ENCODE measurements around the gene MCF2L2. TPM values are rescaled to one million over a fixed set of nuclear protein-coding genes. Genes with fewer than 3 reads are reported as not detected.

Gene MCF2L2
- total RNA-seq, 1 donor from 2014 or later = 2.1 TPM

DNA sequence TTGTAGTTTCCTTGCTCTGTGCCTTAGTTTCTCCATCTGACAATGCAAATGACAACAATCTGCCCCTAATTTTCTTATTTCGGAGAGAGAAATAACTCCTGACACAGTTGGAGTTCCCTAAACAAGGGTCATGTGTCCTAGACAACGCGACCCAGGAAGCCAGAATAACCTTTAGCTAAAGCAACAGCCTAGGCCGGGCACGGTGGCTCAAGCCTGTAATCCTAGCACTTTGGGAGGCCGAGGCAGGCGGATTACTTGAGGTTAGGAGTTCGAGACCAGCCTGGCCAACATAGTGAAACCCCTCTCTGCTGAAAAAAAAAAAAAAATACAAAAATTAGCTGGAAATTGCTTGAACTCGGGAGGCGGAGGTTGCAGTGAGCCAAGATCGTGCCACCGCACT lies 49.9 kb downstream of the MCF2L2 start:
- DNase-seq (ENCODE audit: low read depth, low spot score) = no peak
- TF ChIP-seq, protein P1, sequence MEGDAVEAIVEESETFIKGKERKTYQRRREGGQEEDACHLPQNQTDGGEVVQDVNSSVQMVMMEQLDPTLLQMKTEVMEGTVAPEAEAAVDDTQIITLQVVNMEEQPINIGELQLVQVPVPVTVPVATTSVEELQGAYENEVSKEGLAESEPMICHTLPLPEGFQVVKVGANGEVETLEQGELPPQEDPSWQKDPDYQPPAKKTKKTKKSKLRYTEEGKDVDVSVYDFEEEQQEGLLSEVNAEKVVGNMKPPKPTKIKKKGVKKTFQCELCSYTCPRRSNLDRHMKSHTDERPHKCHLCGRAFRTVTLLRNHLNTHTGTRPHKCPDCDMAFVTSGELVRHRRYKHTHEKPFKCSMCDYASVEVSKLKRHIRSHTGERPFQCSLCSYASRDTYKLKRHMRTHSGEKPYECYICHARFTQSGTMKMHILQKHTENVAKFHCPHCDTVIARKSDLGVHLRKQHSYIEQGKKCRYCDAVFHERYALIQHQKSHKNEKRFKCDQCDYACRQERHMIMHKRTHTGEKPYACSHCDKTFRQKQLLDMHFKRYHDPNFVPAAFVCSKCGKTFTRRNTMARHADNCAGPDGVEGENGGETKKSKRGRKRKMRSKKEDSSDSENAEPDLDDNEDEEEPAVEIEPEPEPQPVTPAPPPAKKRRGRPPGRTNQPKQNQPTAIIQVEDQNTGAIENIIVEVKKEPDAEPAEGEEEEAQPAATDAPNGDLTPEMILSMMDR (conservative IDR thresholded peaks at IDR 0.05) = no peak
- Mint-ChIP-seq H3K4me3 (no peak overlapping the region), H3K27me3 (ENCODE audit: low read depth) (peaks cover 2% of the 10 kb centered on the region), H3K27ac (ENCODE audit: unreplicated experiment) (no peak overlapping the region), H3K4me1 (peaks cover 15% of the 10 kb centered on the region), H3K36me3 (ENCODE audit: low read depth) (no peaks in the 10 kb centered on the region), H3K9me3 (no peaks in the 10 kb centered on the region)

DNA sequence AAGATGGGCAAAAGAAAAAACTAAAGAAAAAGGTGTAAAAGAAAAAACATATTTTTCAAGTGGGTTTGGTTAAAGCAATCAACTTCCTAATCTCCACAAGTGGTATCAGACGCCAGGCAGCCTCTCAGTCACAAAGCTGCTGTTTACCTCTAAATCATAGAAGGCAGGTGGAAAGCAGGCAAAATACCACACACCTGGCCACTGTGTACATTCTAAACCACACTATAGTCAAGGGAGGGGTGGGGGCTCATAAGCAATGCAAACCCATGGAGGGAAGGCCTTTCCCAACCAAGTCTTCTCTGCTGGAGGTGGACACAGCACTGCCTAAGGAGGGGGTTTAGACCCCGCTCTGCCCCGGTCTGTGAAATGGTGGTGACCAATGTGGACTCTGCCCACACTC lies 50.4 kb downstream of the MCF2L2 start:
- H3K9me3 Mint-ChIP-seq = no peaks in the 10 kb centered on the region
- peaks cover 2% of the 10 kb centered on the region for H3K27me3 Mint-ChIP-seq (ENCODE audit: low read depth)
- H3K4me1 Mint-ChIP-seq = peaks cover 15% of the 10 kb centered on the region
- no peak overlapping the region for H3K4me3 Mint-ChIP-seq
- no peak overlapping the region for H3K27ac Mint-ChIP-seq (ENCODE audit: unreplicated experiment)
- TF ChIP-seq, protein P1 (conservative IDR thresholded peaks at IDR 0.05) = no peak
- H3K36me3 Mint-ChIP-seq (ENCODE audit: low read depth) = no peaks in the 10 kb centered on the region
- no peak for DNase-seq (ENCODE audit: low read depth, low spot score)

DNA sequence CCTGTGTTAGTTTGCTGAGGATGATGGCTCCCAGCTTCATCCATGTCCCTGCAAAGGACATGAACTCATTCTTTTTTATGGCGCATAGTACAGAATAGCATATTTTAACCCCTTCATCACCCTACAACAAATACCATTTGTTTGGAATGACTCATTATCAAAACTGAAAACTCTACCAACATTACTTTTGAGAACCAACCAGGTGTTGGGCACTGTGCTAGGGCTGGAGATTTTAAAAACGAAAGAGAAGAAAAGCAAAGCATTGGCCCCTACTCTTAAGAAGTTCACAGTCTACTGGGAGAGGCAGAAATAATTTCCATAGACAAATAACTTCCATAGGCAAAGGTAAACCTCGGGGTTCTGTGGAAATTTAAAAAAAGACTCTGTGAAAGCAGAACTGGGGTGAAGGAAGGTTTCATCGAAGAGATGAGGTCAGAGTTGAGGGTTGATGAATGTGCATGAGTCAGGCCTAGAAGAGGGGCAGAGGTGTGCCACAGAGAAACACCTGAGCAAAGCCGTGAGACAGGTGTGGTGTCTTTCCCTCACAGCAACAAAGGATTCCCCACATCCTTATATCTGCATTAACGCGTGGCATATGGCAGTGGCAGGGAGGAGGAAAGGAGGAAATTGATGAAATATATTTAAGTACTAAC lies 51.0 kb downstream of the MCF2L2 start:
- peaks cover 15% of the 10 kb centered on the region for H3K4me1 Mint-ChIP-seq
- H3K36me3 Mint-ChIP-seq (ENCODE audit: low read depth) = no peaks in the 10 kb centered on the region
- no peak overlapping the region for H3K4me3 Mint-ChIP-seq
- H3K27ac Mint-ChIP-seq (ENCODE audit: unreplicated experiment) = no peak overlapping the region
- DNase-seq (ENCODE audit: low read depth, low spot score) = no peak
- H3K27me3 Mint-ChIP-seq (ENCODE audit: low read depth) = peaks cover 2% of the 10 kb centered on the region
- TF ChIP-seq, protein P1 (conservative IDR thresholded peaks at IDR 0.05) = no peak
- H3K9me3 Mint-ChIP-seq = no peaks in the 10 kb centered on the region

DNA sequence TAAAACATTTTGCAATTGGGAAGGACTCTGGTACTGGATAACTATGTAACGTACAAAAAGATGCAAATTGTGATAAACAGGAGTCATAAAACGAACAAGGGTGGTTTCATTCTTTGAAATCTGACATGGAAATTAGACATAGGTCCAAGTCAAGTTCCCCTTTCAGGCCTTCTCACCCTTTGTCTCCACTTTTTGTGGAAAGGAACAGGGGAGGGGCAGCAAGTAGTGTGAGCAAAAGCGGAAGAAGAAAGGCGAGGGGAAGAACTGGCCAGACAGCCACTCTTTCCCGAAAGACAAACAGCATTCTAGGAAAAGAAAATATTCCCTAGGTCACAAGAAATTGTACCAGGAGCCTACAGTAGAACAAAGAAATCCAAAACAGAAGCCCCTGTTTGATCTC lies 52.6 kb downstream of the MCF2L2 start:
- H3K27me3 Mint-ChIP-seq (ENCODE audit: low read depth) = peaks cover 2% of the 10 kb centered on the region
- DNase-seq (ENCODE audit: low read depth, low spot score) = no peak
- no peak overlapping the region for H3K27ac Mint-ChIP-seq (ENCODE audit: unreplicated experiment)
- TF ChIP-seq, protein P1 (conservative IDR thresholded peaks at IDR 0.05) = no peak
- no peaks in the 10 kb centered on the region for H3K36me3 Mint-ChIP-seq (ENCODE audit: low read depth)
- H3K4me1 Mint-ChIP-seq = peaks cover 15% of the 10 kb centered on the region
- no peak overlapping the region for H3K4me3 Mint-ChIP-seq
- no peaks in the 10 kb centered on the region for H3K9me3 Mint-ChIP-seq

DNA sequence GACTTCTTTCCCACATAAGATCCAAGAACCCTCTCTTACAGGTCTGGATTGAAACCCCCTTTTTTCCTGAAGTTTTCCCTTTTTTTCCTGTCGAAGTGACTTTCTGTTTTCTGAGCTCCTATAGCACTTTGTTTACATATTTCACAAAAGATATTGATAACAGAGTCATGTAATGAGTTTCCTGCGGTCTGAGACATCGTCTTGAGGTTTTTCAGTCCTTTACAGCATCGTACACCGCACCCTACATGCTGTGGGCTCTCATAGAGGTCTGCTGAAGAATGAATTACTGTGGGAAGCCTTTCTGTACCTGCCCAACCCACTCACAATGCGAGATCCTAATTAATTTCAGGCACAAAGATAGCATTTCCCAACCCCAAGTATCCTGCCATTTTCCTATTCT lies 53.1 kb downstream of the MCF2L2 start:
- TF ChIP-seq, protein P1 (conservative IDR thresholded peaks at IDR 0.05) = no peak
- H3K36me3 Mint-ChIP-seq (ENCODE audit: low read depth) = no peaks in the 10 kb centered on the region
- H3K4me3 Mint-ChIP-seq = no peak overlapping the region
- H3K27me3 Mint-ChIP-seq (ENCODE audit: low read depth) = peaks cover 2% of the 10 kb centered on the region
- H3K27ac Mint-ChIP-seq (ENCODE audit: unreplicated experiment) = no peak overlapping the region
- DNase-seq (ENCODE audit: low read depth, low spot score) = no peak
- H3K4me1 Mint-ChIP-seq = peaks cover 15% of the 10 kb centered on the region
- no peaks in the 10 kb centered on the region for H3K9me3 Mint-ChIP-seq
